ENCODE results near the gene UCP3.
"Not testable (repeated sequence)": the region's sequence is repeated elsewhere in the genome, so short reads cannot be mapped to it uniquely, and the experiment has no call there.

DNA sequence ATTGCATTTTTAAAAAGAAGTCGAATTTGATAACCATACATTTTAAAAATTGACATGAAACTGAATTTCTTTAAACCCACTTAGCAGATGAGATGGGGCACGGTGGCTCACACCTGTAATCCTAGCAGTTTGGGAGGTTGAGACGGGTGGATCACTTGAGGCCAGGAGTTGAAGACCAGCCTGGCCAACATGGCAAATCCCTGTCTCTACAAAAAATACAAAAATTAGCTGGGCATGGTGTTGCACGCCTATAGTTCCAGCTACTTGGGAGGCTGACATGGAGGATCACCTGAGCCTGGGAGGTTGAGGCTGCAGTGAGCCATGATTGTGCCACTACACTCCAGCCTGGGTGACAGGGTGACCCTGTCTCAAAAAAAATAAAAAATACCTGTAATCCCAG is 23.2 kb downstream of the UCP3 start:
- TF ChIP-seq, protein P1, sequence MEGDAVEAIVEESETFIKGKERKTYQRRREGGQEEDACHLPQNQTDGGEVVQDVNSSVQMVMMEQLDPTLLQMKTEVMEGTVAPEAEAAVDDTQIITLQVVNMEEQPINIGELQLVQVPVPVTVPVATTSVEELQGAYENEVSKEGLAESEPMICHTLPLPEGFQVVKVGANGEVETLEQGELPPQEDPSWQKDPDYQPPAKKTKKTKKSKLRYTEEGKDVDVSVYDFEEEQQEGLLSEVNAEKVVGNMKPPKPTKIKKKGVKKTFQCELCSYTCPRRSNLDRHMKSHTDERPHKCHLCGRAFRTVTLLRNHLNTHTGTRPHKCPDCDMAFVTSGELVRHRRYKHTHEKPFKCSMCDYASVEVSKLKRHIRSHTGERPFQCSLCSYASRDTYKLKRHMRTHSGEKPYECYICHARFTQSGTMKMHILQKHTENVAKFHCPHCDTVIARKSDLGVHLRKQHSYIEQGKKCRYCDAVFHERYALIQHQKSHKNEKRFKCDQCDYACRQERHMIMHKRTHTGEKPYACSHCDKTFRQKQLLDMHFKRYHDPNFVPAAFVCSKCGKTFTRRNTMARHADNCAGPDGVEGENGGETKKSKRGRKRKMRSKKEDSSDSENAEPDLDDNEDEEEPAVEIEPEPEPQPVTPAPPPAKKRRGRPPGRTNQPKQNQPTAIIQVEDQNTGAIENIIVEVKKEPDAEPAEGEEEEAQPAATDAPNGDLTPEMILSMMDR (IDR thresholded peaks at IDR 0.05; ENCODE audit: low read depth, low read length): not testable (repeated sequence)
- TF ChIP-seq EZH2phosphoT487 (IDR thresholded peaks at IDR 0.05; ENCODE audit: low read depth): not testable (repeated sequence)
